ENCODE results near the gene JARID2. TPM values are rescaled to one million over a fixed set of nuclear protein-coding genes. Genes with fewer than 3 reads are reported as not detected.

JARID2 gene
- total RNA-seq, 4 donors from 2014 or later: 11.6 to 22.5 (median 16.4) TPM

GRCh38 chr6:15461127-15461944, 215.5 kb downstream of the JARID2 start:
- DNase-seq: no peak
- intact Hi-C loops (cut with DNase I; ENCODE audit: low total_unique reads): no loop called here
- peak overlapping the region; percentile 12 to 63 (median 41) for H3K27ac ChIP-seq
- in situ Hi-C loops (cut with MboI; ENCODE audit: low sequenced_read_pairs in 4 of 4): loop anchor here in 2 of 4 donors (25.0 kb wide), 2 partner anchors 199 to 1249 kb away; no protein-coding TSS in a partner anchor
- H3K4me1 ChIP-seq: peaks cover 68 to 70% of the 10 kb centered on the region in 2 donors
- ATAC-seq: peak; percentile 63 to 81
- TF ChIP-seq, protein P1, sequence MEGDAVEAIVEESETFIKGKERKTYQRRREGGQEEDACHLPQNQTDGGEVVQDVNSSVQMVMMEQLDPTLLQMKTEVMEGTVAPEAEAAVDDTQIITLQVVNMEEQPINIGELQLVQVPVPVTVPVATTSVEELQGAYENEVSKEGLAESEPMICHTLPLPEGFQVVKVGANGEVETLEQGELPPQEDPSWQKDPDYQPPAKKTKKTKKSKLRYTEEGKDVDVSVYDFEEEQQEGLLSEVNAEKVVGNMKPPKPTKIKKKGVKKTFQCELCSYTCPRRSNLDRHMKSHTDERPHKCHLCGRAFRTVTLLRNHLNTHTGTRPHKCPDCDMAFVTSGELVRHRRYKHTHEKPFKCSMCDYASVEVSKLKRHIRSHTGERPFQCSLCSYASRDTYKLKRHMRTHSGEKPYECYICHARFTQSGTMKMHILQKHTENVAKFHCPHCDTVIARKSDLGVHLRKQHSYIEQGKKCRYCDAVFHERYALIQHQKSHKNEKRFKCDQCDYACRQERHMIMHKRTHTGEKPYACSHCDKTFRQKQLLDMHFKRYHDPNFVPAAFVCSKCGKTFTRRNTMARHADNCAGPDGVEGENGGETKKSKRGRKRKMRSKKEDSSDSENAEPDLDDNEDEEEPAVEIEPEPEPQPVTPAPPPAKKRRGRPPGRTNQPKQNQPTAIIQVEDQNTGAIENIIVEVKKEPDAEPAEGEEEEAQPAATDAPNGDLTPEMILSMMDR (IDR thresholded peaks at IDR 0.05 in 4 of 5, conservative IDR thresholded peaks at IDR 0.05 in 1 of 5): no peak
- TF ChIP-seq POLR2A (IDR thresholded peaks at IDR 0.05): no peak
- H3K27me3 ChIP-seq: no peaks in the 10 kb centered on the region
- H3K36me3 ChIP-seq: no peaks in the 10 kb centered on the region
- no peak overlapping the region for H3K4me3 ChIP-seq
- H3K9me3 ChIP-seq: no peaks in the 10 kb centered on the region

GRCh38 chr6:15462256-15462655, 216.4 kb downstream of the JARID2 start:
- Histone ChIP-seq H3K36me3 (no peaks in the 10 kb centered on the region), H3K27ac (peak overlapping the region in 3 of 4 donors; percentile 6 to 63 (median 12)), H3K4me3 (no peak overlapping the region), H3K4me1 (peaks cover 60 to 63% of the 10 kb centered on the region in 2 donors), H3K27me3 (no peaks in the 10 kb centered on the region), H3K9me3 (no peaks in the 10 kb centered on the region)
- no peak for ATAC-seq
- TF ChIP-seq, protein P1 (IDR thresholded peaks at IDR 0.05 in 4 of 5, conservative IDR thresholded peaks at IDR 0.05 in 1 of 5): no peak
- TF ChIP-seq POLR2A (IDR thresholded peaks at IDR 0.05): no peak
- in situ Hi-C loops (cut with MboI; ENCODE audit: low sequenced_read_pairs in 4 of 4) (loop anchor here in 2 of 4 donors (25.0 kb wide), 2 partner anchors 200 to 1250 kb away; no protein-coding TSS in a partner anchor), intact Hi-C loops (cut with DNase I; ENCODE audit: low total_unique reads) (no loop called here)
- DNase-seq: no peak

DNA sequence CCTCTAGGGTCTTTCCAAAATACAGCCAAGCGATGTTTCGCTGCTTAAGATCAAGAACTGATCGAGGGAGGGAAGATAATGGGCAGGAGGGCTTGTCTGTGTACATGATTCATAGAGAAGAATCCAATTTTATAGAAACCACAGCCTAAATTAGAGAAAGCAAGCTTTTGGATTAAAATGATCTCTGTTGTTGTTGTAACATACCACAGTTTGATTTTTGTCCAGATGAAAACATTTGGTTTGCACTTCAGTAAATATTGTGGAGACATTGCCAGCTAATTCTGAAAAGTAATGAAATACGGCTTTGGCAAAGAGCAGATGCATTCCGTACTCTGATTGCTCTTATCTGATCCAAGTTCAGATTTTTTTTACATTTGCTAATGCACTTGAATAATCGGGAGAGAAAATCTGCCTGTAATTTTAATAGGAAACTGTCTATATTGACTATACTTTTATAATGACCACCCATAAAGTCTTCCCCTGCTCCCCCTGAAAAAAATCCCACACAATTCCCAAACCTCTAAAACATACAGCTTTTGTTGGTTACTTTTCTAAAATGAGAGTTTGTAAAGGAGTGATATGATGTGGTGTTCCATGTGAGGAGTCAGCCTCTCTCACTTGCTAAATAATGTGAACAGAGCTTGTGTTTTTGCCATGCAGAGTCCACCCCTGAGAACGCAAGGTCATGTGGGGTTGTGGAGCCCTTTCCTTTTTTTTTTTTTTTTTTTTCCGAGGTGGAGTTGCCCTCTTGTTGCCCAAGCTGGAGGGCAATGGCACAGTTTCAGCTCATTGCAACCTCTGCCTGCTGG, 217.1 kb downstream of the JARID2 start:
- DNase-seq (no peak), ATAC-seq (no peak)
- Histone ChIP-seq H3K4me1 (peaks cover 53 to 56% of the 10 kb centered on the region in 2 donors), H3K27me3 (no peaks in the 10 kb centered on the region), H3K36me3 (no peaks in the 10 kb centered on the region), H3K4me3 (no peak overlapping the region), H3K27ac (peak overlapping the region in 3 of 4 donors; percentile 6 to 63 (median 13)), H3K9me3 (no peaks in the 10 kb centered on the region)
- no peak for TF ChIP-seq POLR2A (IDR thresholded peaks at IDR 0.05)
- TF ChIP-seq, protein P1 (IDR thresholded peaks at IDR 0.05 in 4 of 5, conservative IDR thresholded peaks at IDR 0.05 in 1 of 5): no peak
- in situ Hi-C loops (cut with MboI; ENCODE audit: low sequenced_read_pairs in 4 of 4) (loop anchor here in 2 of 4 donors (25.0 kb wide), 2 partner anchors 201 to 1251 kb away; no protein-coding TSS in a partner anchor), intact Hi-C loops (cut with DNase I; ENCODE audit: low total_unique reads) (no loop called here)

GRCh38 chr6:15464211-15464725, 218.4 kb downstream of the JARID2 start:
- ATAC-seq: peak in 1 of 2 donors; percentile 34
- Histone ChIP-seq H3K4me1 (peaks cover 45 to 49% of the 10 kb centered on the region in 2 donors), H3K27ac (no peak overlapping the region), H3K4me3 (no peak overlapping the region), H3K27me3 (no peaks in the 10 kb centered on the region), H3K9me3 (no peaks in the 10 kb centered on the region), H3K36me3 (peaks cover 0 to 6% of the 10 kb centered on the region in 2 donors)
- TF ChIP-seq, protein P1 (IDR thresholded peaks at IDR 0.05 in 4 of 5, conservative IDR thresholded peaks at IDR 0.05 in 1 of 5): peak; percentile 34 to 74 (median 65)
- no peak for TF ChIP-seq POLR2A (IDR thresholded peaks at IDR 0.05)
- in situ Hi-C loops (cut with MboI; ENCODE audit: low sequenced_read_pairs in 4 of 4) (loop anchor here in 2 of 4 donors (25.0 kb wide), 2 partner anchors 202 to 1252 kb away; no protein-coding TSS in a partner anchor), intact Hi-C loops (cut with DNase I; ENCODE audit: low total_unique reads) (no loop called here)
- DNase-seq: peak in 1 of 2 donors; percentile 46

Measured in gastrocnemius medialis (tissue), 4 donors.